Upper lobe of left lung (tissue), 6 donors: ENCODE measurements around the gene BRICD5. TPM values are rescaled to one million over a fixed set of nuclear protein-coding genes. Genes with fewer than 3 reads are reported as not detected.

Experiments used
- ATAC-seq, 2 donors: fragments of 200-7000 bp; cut with Tn5 transposase; one replicate each; pipeline ENCODE4 v1.9.1; 2022; ENCODE audit warnings: mild to moderate bottlenecking in 2 of 2, moderate library complexity in 2 of 2; ENCODE audit not compliant: low FRiP score in 2 of 2
- DNase-seq, 2 donors: peaks; one replicate each; pipeline ENCODE4 v3.0.0-alpha.2; 2019 to 2020
- H3K27ac ChIP-seq, 4 donors: fragments of 200-600 bp; sonication (generic); one replicate each; pipeline ENCODE4 v1.5.1; 2016 to 2019
- H3K27me3 ChIP-seq, 4 donors: fragments of 200-600 bp; sonication (generic); one replicate each; pipeline ENCODE4 v1.5.1; 2017 to 2019
- H3K36me3 ChIP-seq, 4 donors: fragments of 200-600 bp; sonication (generic); one replicate each; pipeline ENCODE4 v1.5.1; 2016 to 2019
- H3K4me1 ChIP-seq, 4 donors: fragments of 200-600 bp; sonication (generic); one replicate each; pipeline ENCODE4 v1.5.1; 2018 to 2019
- H3K4me3 ChIP-seq, 4 donors: fragments of 200-600 bp; sonication (generic); one replicate each; pipeline ENCODE4 v1.5.1; 2017 to 2019; ENCODE audit warnings: mild to moderate bottlenecking in 2 of 4, moderate library complexity in 1 of 4
- H3K9me3 ChIP-seq, 4 donors: fragments of 200-600 bp; sonication (generic); one replicate each; pipeline ENCODE4 v1.5.1; 2018 to 2019
- EP300 ChIP-seq, 4 donors: sonication (generic); formaldehyde crosslinking; IDR thresholded peaks; one replicate each; pipeline ENCODE4 v1.5.1; 2017; ENCODE audit warnings: antibody characterized with exemption in 4 of 4, control low read depth in 2 of 4
- POLR2A ChIP-seq, 4 donors: fragments of 450-650 bp; IDR thresholded peaks; one replicate each; pipeline ENCODE4 v1.5.1; 2016 to 2017; ENCODE audit warnings: antibody characterized with exemption in 4 of 4, mild to moderate bottlenecking in 2 of 4
- POLR2AphosphoS5 ChIP-seq, 2 donors: sonication (generic); formaldehyde crosslinking; IDR thresholded peaks; one replicate each; pipeline ENCODE4 v1.5.1; 2017; ENCODE audit warnings: antibody characterized with exemption in 2 of 2
- WGBS, 2 donors: methylation state at CpG; one replicate each; pipeline ENCODE4 v1.1.5; 2017 to 2018; 5-methylcytosine and 5-hydroxymethylcytosine counted together
- total RNA-seq, 6 donors: library from RNA; depleted of rRNA in 4 of 6; stranded (reverse); fragments of >200 nt in 4 of 6; gene quantifications; one replicate each; pipeline versions ENCODE4 v1.1.0 to v1.2.1, GENCODE V29; 2016 to 2021
- TF ChIP-seq, protein P1 (sequence below), 6 experiments: fragments of 450-650 bp in 4 of 6; fragments of 200-600 bp in 2 of 6; sonication (generic) in 2 of 6; IDR thresholded peaks; one replicate each; pipeline ENCODE4 v1.5.1; 2016 to 2019; ENCODE audit warnings: antibody characterized with exemption in 6 of 6
- donor health status: DM: no; HTN: no; CAD: no; lungs with moderate emphysema.
- donor health status: DM: no; HTN: yes; CAD: no; lungs with severe emphysema.

The BRICD5 gene
- total RNA-seq, 6 donors from 2014 or later = 4.0 to 70.2 (median 10.8) TPM

DNA sequence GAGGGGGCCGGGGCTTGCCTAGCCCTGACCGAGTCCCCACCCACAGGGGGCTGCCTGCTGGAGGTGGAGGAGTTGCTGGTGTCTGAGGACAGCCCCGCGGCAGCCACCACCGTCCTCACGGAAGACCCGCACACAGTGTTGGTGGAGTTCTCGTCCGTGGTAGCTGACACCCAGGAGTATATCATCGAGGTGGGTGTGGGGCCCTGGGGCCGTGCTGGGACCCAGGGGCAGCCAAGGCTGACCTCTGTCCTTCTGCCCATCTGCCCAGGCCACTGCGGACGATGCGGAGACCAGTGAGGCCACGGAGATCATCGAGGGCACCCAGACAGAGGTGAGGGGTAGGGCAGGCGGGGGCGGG, 24.1 kb upstream of the BRICD5 start:
- Histone ChIP-seq H3K4me3 (no peak overlapping the region), H3K9me3 (no peaks in the 10 kb centered on the region), H3K27ac (no peak overlapping the region), H3K27me3 (peaks cover 0 to 19% (median 10%) of the 10 kb centered on the region in 4 donors), H3K4me1 (peaks cover 12 to 21% (median 19%) of the 10 kb centered on the region in 4 donors), H3K36me3 (peaks cover 30 to 64% (median 62%) of the 10 kb centered on the region in 4 donors)
- TF ChIP-seq POLR2AphosphoS5 (IDR thresholded peaks at IDR 0.05) (no peak), EP300 (IDR thresholded peaks at IDR 0.05) (no peak), POLR2A (IDR thresholded peaks at IDR 0.05) (no peak)
- TF ChIP-seq, protein P1, sequence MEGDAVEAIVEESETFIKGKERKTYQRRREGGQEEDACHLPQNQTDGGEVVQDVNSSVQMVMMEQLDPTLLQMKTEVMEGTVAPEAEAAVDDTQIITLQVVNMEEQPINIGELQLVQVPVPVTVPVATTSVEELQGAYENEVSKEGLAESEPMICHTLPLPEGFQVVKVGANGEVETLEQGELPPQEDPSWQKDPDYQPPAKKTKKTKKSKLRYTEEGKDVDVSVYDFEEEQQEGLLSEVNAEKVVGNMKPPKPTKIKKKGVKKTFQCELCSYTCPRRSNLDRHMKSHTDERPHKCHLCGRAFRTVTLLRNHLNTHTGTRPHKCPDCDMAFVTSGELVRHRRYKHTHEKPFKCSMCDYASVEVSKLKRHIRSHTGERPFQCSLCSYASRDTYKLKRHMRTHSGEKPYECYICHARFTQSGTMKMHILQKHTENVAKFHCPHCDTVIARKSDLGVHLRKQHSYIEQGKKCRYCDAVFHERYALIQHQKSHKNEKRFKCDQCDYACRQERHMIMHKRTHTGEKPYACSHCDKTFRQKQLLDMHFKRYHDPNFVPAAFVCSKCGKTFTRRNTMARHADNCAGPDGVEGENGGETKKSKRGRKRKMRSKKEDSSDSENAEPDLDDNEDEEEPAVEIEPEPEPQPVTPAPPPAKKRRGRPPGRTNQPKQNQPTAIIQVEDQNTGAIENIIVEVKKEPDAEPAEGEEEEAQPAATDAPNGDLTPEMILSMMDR (IDR thresholded peaks at IDR 0.05) = no peak
- ATAC-seq (no peak), DNase-seq (no peak)
- WGBS, 2 donors = 93 to 96% methylated on average over 9 to 17 of the region's 18 CpGs

DNA sequence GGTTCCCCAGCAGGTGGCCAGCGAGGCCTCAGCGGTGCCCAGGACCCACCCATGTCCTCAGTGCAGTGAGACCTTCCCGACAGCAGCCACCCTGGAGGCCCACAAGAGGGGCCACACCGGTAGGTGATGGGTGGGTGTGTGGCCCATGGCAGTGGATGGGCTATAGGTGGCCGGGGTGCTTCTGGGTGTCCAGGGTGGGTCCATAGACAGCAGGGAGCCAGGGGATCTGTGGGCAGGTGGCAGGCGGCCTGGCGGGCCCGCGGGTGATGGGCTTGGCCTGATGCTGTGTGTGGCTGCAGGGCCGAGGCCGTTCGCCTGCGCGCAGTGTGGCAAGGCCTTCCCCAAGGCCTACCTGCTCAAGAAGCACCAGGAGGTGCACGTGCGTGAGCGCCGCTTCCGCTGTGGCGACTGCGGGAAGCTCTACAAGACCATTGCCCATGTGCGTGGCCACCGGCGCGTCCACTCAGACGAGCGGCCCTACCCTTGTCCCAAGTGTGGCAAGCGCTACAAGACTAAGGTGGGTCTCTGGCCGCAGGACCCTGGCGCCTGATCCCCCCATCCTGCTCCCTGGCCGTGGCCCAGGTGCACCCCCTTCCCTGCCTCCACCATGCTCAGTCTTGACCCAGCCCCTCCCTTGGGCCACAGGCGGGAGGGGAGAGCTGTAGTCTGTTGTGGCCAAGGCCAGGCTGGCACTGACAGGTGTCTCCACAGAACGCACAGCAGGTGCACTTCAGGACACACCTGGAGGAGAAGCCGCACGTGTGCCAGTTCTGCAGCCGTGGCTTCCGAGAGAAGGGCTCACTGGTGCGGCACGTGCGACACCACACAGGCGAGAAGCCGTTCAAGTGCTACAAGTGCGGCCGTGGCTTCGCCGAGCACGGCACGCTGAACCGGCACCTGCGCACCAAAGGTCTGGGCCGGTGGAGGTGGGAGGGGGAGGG, 23.5 kb upstream of the BRICD5 start:
- peaks cover 36 to 68% (median 67%) of the 10 kb centered on the region in 4 donors for H3K36me3 ChIP-seq

DNA sequence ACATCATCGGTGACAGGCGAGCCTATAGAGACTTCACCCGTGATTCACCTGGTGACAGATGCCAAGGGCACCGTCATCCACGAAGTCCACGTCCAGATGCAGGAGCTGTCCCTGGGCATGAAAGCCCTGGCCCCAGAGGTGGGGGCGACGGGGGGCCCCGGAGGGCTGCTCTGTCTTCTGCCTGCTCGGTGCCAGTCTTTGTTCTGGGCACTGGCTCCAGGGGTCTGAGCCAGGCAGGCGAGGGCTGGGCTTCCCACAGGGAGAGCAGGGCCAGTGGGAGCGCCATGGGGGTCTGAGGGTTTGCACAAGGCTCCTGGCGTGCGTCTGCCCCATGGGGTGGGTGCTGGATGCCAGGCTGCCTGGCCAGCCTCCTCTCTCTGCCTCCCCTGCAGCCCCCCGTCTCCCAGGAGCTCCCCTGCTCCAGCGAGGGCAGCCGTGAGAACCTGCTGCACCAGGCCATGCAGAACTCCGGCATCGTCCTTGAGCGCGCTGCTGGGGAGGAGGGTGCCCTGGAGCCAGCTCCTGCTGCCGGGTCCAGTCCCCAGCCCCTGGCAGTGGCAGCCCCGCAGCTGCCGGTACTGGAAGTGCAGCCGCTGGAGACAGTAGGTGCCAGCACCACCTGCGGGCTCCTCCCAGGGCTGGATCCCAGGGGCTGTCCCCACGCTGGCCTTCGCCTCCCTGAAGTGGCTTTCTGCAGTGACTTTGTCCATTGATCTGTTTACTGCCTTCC, 22.5 kb upstream of the BRICD5 start:
- Histone ChIP-seq H3K36me3 (peaks cover 41 to 78% (median 75%) of the 10 kb centered on the region in 4 donors), H3K9me3 (no peaks in the 10 kb centered on the region), H3K27me3 (peaks cover 0 to 19% (median 10%) of the 10 kb centered on the region in 4 donors), H3K27ac (no peak overlapping the region), H3K4me3 (no peak overlapping the region), H3K4me1 (peaks cover 12 to 21% (median 19%) of the 10 kb centered on the region in 4 donors)
- no peak for ATAC-seq
- 87 to 96% methylated on average over 7 to 27 of the region's 28 CpGs for WGBS, 2 donors
- TF ChIP-seq POLR2AphosphoS5 (IDR thresholded peaks at IDR 0.05) (no peak), EP300 (IDR thresholded peaks at IDR 0.05) (no peak), POLR2A (IDR thresholded peaks at IDR 0.05) (no peak)
- TF ChIP-seq, protein P1 (IDR thresholded peaks at IDR 0.05) = no peak
- no peak for DNase-seq

More for the DNA sequence above, 23.5 kb upstream of the BRICD5 start:
- TF ChIP-seq EP300 (IDR thresholded peaks at IDR 0.05) (no peak), POLR2A (IDR thresholded peaks at IDR 0.05) (no peak), POLR2AphosphoS5 (IDR thresholded peaks at IDR 0.05) (no peak)
- TF ChIP-seq, protein P1 (IDR thresholded peaks at IDR 0.05) = no peak
- no peak for ATAC-seq
- Histone ChIP-seq H3K4me3 (no peak overlapping the region), H3K27me3 (peaks cover 0 to 19% (median 10%) of the 10 kb centered on the region in 4 donors), H3K4me1 (peaks cover 12 to 21% (median 19%) of the 10 kb centered on the region in 4 donors), H3K9me3 (no peaks in the 10 kb centered on the region), H3K27ac (no peak overlapping the region)
- peak in 1 of 2 donors; percentile 85 for DNase-seq
- 92 to 95% methylated on average over 12 to 50 of the region's 51 CpGs for WGBS, 2 donors

DNA sequence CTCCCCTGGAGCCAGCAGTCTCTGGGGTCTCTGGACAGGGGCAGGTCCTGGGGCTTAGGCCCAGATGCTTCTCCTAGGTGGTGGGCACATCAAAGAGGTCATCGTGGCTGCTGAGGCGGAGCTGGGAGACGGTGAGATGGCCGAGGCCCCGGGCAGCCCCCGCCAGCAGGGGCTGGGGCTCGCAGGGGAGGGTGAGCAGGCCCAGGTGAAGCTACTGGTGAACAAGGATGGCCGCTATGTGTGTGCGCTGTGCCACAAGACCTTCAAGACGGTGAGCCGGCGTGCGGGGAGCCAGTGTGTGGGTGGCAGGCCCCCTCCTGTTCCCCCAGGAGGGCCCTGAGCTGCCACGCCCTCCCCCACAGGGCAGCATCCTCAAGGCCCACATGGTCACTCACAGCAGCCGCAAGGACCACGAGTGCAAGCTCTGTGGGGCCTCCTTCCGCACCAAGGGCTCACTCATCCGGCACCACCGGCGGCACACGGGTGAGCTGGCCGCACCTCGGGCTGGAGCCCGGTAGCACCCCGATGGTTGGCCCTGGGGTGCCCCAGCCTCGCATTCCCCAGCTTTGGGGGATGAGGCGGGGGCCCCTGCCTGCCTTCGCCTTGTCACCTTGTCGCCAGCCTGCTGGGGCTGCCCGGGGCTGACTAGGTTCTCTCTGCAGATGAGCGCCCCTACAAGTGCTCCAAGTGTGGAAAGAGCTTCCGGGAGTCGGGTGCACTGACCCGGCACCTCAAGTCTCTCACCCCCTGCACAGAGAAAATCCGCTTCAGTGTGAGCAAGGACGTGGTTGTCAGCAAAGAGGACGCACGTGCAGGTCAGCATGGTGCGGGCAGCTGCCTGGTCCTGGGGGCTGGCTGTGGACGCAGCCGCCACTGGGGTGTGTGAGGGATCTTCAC, 21.7 kb upstream of the BRICD5 start:
- H3K36me3 ChIP-seq = peaks cover 41 to 83% (median 77%) of the 10 kb centered on the region in 4 donors
- TF ChIP-seq POLR2A (IDR thresholded peaks at IDR 0.05) (no peak), EP300 (IDR thresholded peaks at IDR 0.05) (no peak)
- TF ChIP-seq, protein P1 (IDR thresholded peaks at IDR 0.05) = no peak
- ATAC-seq (no peak), DNase-seq (peak in 1 of 2 donors; percentile 65)
- no peak overlapping the region for H3K27ac ChIP-seq
- H3K4me1 ChIP-seq = peaks cover 11 to 16% (median 13%) of the 10 kb centered on the region in 4 donors
- H3K27me3 ChIP-seq = peaks cover 0 to 13% (median 9%) of the 10 kb centered on the region in 4 donors
- H3K9me3 ChIP-seq = no peaks in the 10 kb centered on the region
- 89 to 93% methylated on average over 29 to 37 of the region's 41 CpGs for WGBS, 2 donors
- no peak overlapping the region for H3K4me3 ChIP-seq
